Mucosa of rectum (tissue), 2 donors: Measurements from ENCODE around the gene PLEKHA1.

Experiments
- H3K27ac ChIP-seq, 2 donors: one replicate each; pipeline ENCODE4 v1.7.0; 2013; ENCODE audit warnings: inconsistent platforms in 2 of 2, low read depth in 2 of 2, low read length in 2 of 2
- H3K27me3 ChIP-seq, 2 donors: one replicate each; pipeline ENCODE4 v1.7.0; 2013; ENCODE audit warnings: low read length in 2 of 2; ENCODE audit not compliant: control insufficient read depth in 2 of 2, insufficient read depth in 2 of 2
- H3K36me3 ChIP-seq, 2 donors: one replicate each; pipeline ENCODE4 v1.7.0; 2013; ENCODE audit warnings: low read length in 2 of 2; ENCODE audit not compliant: control insufficient read depth in 2 of 2, insufficient read depth in 2 of 2
- H3K4me1 ChIP-seq, 2 donors: one replicate each; pipeline ENCODE4 v1.7.0; 2013; ENCODE audit warnings: low read length in 2 of 2, mild to moderate bottlenecking in 1 of 2; ENCODE audit not compliant: control insufficient read depth in 2 of 2, insufficient read depth in 2 of 2
- H3K4me3 ChIP-seq, 2 donors: one replicate each; pipeline ENCODE4 v1.7.0; 2013; ENCODE audit warnings: low read length in 2 of 2
- H3K9ac ChIP-seq, 2 donors: one replicate each; pipeline ENCODE4 v1.7.0; 2013; ENCODE audit warnings: low read length in 2 of 2, low read depth in 1 of 2, mild to moderate bottlenecking in 1 of 2
- H3K9me3 ChIP-seq, 2 donors: one replicate each; pipeline ENCODE4 v1.7.0; 2013; ENCODE audit warnings: low read length in 2 of 2; ENCODE audit not compliant: control insufficient read depth in 2 of 2
- donor health status: healthy.
- donor health status: Normal muscosa, but diverticular disease.

Gene PLEKHA1

DNA sequence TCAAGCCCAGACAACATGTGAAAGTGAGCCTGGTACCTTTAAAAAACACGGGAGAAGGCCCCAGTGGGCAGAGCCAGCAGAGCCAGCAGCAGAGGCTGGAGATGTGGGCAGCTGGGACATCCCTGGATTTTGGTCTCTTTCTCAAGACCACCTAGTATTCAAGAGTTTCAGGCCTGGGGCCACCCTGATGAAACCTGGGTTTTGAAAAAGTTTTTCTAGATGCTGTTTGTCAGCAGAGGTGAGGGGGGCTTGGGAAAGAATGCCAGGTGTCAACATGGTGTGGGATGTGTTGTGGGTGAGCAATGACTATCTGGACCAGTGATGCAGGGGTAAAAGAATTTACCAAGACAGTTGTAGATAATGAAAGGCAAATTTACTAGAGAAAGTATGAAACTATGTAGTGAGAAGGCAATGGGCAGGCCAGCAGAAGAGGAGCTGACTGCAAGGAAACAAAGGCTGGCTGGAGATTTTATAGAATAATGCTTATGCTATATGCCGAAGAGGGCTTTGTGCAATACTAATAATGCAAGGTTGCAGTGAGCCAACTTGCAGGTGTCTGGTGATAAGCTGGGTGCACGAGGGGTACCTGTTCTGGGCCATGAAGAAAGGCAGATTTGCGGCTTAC is 28.1 kb upstream of the PLEKHA1 start:
- Histone ChIP-seq H3K4me3 (no peak overlapping the region), H3K9ac (no peak overlapping the region), H3K36me3 (no peaks in the 10 kb centered on the region), H3K27me3 (no peaks in the 10 kb centered on the region), H3K4me1 (peaks cover 0 to 7% of the 10 kb centered on the region in 2 donors), H3K27ac (no peak overlapping the region), H3K9me3 (no peaks in the 10 kb centered on the region)

DNA sequence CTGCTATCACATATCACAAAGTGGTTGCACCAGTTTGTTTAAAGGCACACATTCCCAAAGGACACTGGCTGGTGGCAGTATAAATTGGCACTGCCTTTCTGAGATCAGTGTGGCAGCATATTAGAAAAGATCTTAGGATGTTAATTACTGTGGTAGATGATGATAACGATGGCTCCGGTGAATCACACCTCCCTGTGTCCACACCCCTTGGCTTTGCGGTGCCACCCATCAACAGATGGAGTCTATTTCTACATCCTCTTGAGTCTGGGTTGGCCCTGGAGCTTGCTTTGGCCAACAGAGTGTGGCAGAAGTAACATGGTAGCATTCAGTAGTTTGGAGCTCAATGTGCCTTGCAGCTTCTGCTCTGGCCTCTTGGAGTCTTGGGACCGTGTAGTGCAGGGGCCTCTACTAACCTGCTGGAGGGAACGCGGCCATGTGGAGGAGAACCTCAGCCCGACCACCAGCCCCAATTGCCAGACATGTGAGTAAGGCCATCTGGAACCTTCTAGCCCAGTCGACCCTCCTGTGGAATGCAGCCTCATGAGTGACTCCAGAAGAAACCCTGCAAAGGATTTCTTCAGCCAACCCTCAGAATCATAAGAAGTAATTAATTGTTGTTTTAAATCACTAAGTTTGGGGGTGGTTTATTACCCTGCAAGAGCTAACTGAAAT is 27.2 kb upstream of the PLEKHA1 start:
- Histone ChIP-seq H3K9ac (no peak overlapping the region), H3K27ac (no peak overlapping the region), H3K27me3 (no peaks in the 10 kb centered on the region), H3K4me3 (no peak overlapping the region), H3K9me3 (no peaks in the 10 kb centered on the region), H3K36me3 (no peaks in the 10 kb centered on the region), H3K4me1 (peaks cover 0 to 7% of the 10 kb centered on the region in 2 donors)

DNA sequence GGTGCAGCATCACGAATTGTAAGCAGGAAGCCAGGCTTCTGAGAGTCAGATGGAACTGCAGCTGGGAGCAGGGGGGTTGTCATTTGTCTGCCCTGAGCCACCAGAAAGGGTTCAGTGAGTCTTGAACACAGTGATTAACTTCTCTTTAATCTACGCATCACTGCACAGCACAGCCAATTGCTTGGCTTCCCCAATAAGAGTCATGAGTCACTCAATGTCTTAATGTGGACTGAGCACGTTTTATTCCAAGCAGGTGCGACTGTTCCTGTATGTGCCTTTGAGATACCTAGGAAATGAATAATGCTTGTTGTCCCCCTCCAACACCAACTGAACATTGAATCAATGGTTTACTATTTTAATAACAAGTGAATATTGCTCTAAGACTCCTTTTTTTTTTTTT is 26.0 kb upstream of the PLEKHA1 start:
- Histone ChIP-seq H3K27me3 (peaks cover 0 to 4% of the 10 kb centered on the region in 2 donors), H3K4me3 (no peak overlapping the region), H3K9me3 (no peaks in the 10 kb centered on the region), H3K36me3 (no peaks in the 10 kb centered on the region), H3K27ac (no peak overlapping the region), H3K4me1 (peaks cover 0 to 7% of the 10 kb centered on the region in 2 donors), H3K9ac (no peak overlapping the region)

DNA sequence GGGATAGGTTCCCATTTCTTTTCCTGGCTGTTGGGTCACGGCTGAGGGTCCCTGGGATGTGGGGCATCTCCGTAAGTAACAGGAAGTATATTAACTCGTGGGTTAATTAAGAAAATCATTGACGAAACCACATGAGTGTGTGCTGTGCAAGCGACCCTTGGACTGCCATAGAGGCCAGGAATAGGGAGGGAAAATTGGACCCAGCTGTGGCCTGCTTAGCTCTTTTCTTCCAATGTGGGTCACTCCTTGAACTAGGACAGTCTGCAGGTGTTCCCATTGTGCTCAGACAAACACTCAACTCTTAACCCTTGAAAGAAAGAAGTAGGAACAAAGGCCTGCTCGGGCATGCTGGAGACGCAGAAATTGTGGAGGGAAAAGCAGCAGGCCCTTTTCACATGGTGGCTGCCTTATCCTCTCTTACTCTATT is 25.6 kb upstream of the PLEKHA1 start:
- H3K27me3 ChIP-seq = peaks cover 0 to 4% of the 10 kb centered on the region in 2 donors
- no peak overlapping the region for H3K9ac ChIP-seq
- H3K9me3 ChIP-seq = no peaks in the 10 kb centered on the region
- peaks cover 0 to 7% of the 10 kb centered on the region in 2 donors for H3K4me1 ChIP-seq
- no peaks in the 10 kb centered on the region for H3K36me3 ChIP-seq
- no peak overlapping the region for H3K27ac ChIP-seq
- no peak overlapping the region for H3K4me3 ChIP-seq

DNA sequence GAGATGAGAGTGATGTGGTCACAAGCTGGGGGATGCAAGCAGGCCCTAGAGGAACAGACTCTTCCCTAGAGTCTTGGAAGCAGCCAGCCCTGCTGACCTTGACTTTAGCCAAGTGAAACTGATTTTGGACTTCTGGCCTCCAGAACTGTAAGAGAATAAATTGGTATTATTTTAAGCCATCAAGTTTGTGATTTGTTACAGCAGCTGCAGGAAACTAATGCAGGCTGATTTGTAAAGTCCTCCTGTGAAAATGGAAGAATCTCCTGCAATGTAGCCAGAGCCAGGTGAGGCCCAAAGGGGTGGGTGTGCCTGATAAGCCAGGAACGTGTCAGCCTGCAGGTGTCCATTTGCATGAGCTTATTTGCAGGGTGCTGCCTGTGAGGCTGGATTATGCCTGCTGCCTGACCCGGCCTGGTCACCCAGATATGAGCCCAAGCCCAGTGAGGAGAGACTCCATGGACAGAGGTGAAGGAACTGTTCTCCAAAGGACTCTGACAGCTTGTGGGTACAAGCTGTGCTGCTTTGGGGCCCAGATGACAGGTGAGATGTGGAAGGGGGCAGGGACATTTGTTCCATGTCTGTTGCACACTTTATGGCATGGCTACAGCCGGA is 24.6 kb upstream of the PLEKHA1 start:
- Histone ChIP-seq H3K9ac (no peak overlapping the region), H3K27ac (no peak overlapping the region), H3K4me1 (peaks cover 0 to 6% of the 10 kb centered on the region in 2 donors), H3K36me3 (no peaks in the 10 kb centered on the region), H3K4me3 (no peak overlapping the region), H3K9me3 (no peaks in the 10 kb centered on the region), H3K27me3 (peaks cover 0 to 4% of the 10 kb centered on the region in 2 donors)

DNA sequence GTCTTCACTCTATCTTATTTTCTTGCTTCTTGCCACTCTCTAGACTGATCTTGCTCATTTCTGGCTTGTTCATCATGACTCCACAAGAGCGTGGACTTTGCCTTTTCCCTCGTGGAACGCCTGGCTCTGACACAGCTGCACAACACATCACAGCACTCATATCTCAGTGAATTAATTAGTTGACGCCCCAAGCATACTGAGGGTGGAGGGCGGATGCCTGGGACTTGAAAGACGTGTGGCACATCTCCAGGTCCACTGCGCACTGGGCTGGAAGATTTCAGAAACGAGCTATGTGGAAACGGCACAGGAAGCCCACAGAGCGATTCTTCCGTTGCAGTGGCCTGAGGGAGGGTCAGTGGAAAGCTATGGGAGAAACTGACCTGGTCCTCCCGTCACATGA is 23.6 kb upstream of the PLEKHA1 start:
- Histone ChIP-seq H3K9ac (no peak overlapping the region), H3K36me3 (no peaks in the 10 kb centered on the region), H3K4me3 (no peak overlapping the region), H3K4me1 (no peaks in the 10 kb centered on the region), H3K27me3 (peaks cover 0 to 4% of the 10 kb centered on the region in 2 donors), H3K9me3 (no peaks in the 10 kb centered on the region), H3K27ac (no peak overlapping the region)

DNA sequence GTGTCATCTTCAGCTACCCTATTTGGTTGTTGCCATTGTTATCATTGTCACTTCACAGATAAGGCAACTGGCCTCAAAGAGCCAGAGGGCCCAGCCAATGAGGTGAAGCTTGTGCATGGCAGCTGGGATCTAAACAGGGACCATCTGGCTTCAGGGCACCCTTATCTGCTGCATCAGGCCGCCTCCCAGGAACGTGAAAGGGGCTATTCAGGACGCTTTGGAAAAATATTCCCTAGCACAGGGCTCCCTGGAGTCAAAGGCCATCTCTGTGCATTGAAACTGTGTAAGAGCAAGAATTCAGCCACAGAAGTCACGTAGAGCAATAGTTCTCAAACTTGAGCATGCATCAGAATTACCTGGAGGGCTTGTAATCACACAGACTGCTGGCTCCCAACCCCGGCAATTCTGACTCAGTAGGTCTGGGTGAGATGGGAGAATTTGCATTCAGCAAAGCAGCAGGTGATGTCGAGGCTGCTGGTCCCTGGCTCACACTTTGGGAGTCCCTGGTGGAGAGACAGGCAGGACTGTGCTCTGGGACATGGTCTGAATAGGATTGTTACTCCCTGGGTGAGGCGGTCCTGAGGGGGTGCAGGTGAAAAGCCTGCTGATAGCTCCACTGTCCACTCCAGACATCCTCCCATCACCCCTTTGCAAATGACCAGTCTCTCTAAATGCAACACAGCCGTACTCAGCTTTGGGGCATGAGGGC is 21.5 kb upstream of the PLEKHA1 start:
- H3K4me3 ChIP-seq = no peak overlapping the region
- H3K9ac ChIP-seq = no peak overlapping the region
- no peaks in the 10 kb centered on the region for H3K4me1 ChIP-seq
- peaks cover 0 to 4% of the 10 kb centered on the region in 2 donors for H3K27me3 ChIP-seq
- no peaks in the 10 kb centered on the region for H3K36me3 ChIP-seq
- H3K9me3 ChIP-seq = no peaks in the 10 kb centered on the region
- H3K27ac ChIP-seq = no peak overlapping the region

DNA sequence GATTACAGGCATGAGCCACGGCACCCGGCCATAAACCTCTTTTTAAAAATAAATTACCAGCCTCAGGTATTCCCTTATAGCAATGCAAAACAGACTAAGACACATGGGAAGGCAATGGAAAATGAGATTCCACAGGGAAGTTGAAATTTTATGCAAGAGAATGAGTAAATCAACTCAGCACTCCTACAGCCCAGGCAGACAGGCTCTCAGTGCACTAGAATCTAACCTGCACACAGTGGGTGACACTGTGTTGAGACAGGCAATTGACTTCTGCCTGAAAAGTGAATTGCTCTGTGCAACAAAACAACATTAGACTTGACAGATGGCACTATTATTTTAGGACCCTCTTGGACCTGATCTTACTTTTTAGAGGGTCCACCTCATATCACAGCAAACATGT is 20.1 kb upstream of the PLEKHA1 start:
- Histone ChIP-seq H3K4me3 (no peak overlapping the region), H3K9ac (no peak overlapping the region), H3K27ac (no peak overlapping the region), H3K36me3 (no peaks in the 10 kb centered on the region), H3K27me3 (peaks cover 0 to 4% of the 10 kb centered on the region in 2 donors), H3K9me3 (no peaks in the 10 kb centered on the region), H3K4me1 (no peaks in the 10 kb centered on the region)

DNA sequence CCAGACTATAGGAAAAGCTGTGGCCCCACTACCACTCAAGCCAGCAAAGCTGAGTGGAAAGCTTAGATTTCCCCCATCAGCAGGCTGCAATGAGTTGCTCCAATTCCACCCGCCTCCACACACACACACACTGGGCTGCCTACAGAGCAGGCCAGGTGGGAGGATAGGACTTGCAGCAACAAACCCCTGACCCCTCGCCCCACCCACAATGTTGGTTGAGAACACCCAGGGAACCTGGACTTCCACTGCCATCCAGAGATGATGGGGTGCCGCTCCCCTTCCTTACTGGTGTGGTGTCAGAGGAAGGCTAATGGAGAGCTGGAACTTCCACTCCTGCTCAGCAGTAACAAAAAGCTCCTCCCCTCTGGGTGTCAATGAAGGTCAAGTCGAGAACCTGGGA is 16.8 kb upstream of the PLEKHA1 start:
- Histone ChIP-seq H3K27me3 (peaks cover 0 to 2% of the 10 kb centered on the region in 2 donors), H3K36me3 (no peaks in the 10 kb centered on the region), H3K27ac (no peak overlapping the region), H3K9me3 (no peaks in the 10 kb centered on the region), H3K9ac (no peak overlapping the region), H3K4me1 (no peaks in the 10 kb centered on the region), H3K4me3 (no peak overlapping the region)

DNA sequence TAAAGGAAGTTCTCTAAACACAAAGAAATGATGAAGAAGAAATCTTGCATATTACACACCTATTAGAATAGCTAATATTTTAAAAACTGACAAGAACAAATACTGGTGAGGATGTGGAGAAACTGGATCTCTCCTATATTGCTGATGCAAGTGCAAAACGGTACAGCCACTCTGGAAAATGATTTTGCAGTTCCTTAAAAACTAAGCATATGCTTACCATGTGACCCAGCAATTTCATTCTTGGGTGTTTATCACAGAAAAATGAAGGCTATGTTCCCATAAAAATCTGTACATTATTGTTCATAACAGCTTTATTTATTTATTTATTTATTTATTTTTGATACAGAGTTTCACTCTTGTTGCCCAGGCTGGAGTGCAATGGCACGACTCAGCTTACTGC is 14.9 kb upstream of the PLEKHA1 start:
- H3K27ac ChIP-seq = no peak overlapping the region
- H3K9me3 ChIP-seq = no peaks in the 10 kb centered on the region
- no peak overlapping the region for H3K9ac ChIP-seq
- H3K4me1 ChIP-seq = no peaks in the 10 kb centered on the region
- H3K36me3 ChIP-seq = no peaks in the 10 kb centered on the region
- H3K4me3 ChIP-seq = no peak overlapping the region
- no peaks in the 10 kb centered on the region for H3K27me3 ChIP-seq
